Right lobe of liver (tissue), 6 donors: Measurements from ENCODE around the gene TMEM255B. TPM values are rescaled to one million over a fixed set of nuclear protein-coding genes. Genes with fewer than 3 reads are reported as not detected.

Experiments used
- ATAC-seq, 4 donors: fragments of 200-7000 bp; cut with Tn5 transposase; one replicate each; pipeline ENCODE4 v1.9.1; 2020; ENCODE audit warnings: mild to moderate bottlenecking in 4 of 4, moderate library complexity in 4 of 4
- DNase-seq, 3 donors: peaks; one replicate each; pipeline ENCODE4 v3.0.0-alpha.2; 2020
- H3K27ac ChIP-seq, 3 donors: fragments of 200-600 bp; one replicate each; pipeline ENCODE4 v1.8.0; 2022
- H3K27me3 ChIP-seq, 2 donors: fragments of 200-600 bp; one replicate each; pipeline ENCODE4 v1.8.0; 2022
- H3K36me3 ChIP-seq, 4 donors: fragments of 200-600 bp; sonication (generic) in 1 of 4; one replicate each; pipeline versions ENCODE4 v1.5.1 to v1.8.0; 2017 to 2022; ENCODE audit warnings: control low read depth in 1 of 4
- H3K4me1 ChIP-seq, 4 donors: fragments of 200-600 bp; sonication (generic) in 1 of 4; one replicate each; pipeline versions ENCODE4 v1.5.1 to v1.8.0; 2017 to 2022; ENCODE audit warnings: control low read depth in 1 of 4
- H3K4me3 ChIP-seq, 3 donors: fragments of 200-600 bp; one replicate each; pipeline ENCODE4 v1.8.0; 2022
- H3K9me3 ChIP-seq, 4 donors: fragments of 200-600 bp; sonication (generic) in 1 of 4; one replicate each; pipeline versions ENCODE4 v1.5.1 to v1.8.0; 2017 to 2022; ENCODE audit warnings: control low read depth in 1 of 4
- CTCF ChIP-seq, 4 donors: fragments of 200-600 bp in 3 of 4; fragments of 450-650 bp in 1 of 4; IDR thresholded peaks; one replicate each; pipeline versions ENCODE4 v1.5.1 to v1.8.0; 2016 to 2022; ENCODE audit warnings: antibody characterized with exemption in 4 of 4, mild to moderate bottlenecking in 2 of 4
- POLR2A ChIP-seq: fragments of 450-650 bp; IDR thresholded peaks from one replicate; pipeline ENCODE4 v1.6.1; 2017; ENCODE audit warnings: antibody characterized with exemption, mild to moderate bottlenecking
- WGBS: methylation state at CpG from one replicate; pipeline ENCODE4 v1.1.6; 2018; ENCODE audit warnings: low coverage, low lambda C conversion rate; ENCODE audit not compliant: insufficient coverage; ENCODE audit errors: missing lambda C conversion rate; 5-methylcytosine and 5-hydroxymethylcytosine counted together
- intact Hi-C, 2 donors: fragments of 100-400 bp; cut with DNase I; formaldehyde crosslinking; loops; one replicate each; pipeline versions ENCODE4 v1.11.2 to v1.14.1; 2022
- total RNA-seq, 6 experiments: library from RNA; depleted of rRNA in 2 of 6; stranded (reverse); fragments of >200 nt in 2 of 6; fragmentation: NEBNext Ultra II Directional in 3 of 6; extraction: Animal tissue kit (Norgen Biotek cat#: 25700) in 3 of 6; gene quantifications; one replicate each; pipeline versions ENCODE4 v1.1.0 to v1.2.4, GENCODE V29; 2016 to 2023
- donor health status: DM: no; HTN: yes; CAD: no.
- donor health status: DM: no; HTN: no; CAD: no.
- donor health status: DM: no; HTN: no; CAD: no.
- donor health status: DM: no; HTN: yes; CAD: no.
- donor health status: DM: no; HTN: yes; CAD: no.

Gene TMEM255B
- total RNA-seq, 6 experiments from 2014 or later = 2.5 to 10.4 (median 6.2) TPM

GRCh38 chr13:113815151-113816058 is 56.4 kb downstream of the TMEM255B start:
- Histone ChIP-seq H3K4me1 (peaks cover 0 to 2% (median 0%) of the 10 kb centered on the region in 4 donors), H3K36me3 (no peaks in the 10 kb centered on the region), H3K27ac (peak overlapping the region in 1 of 3 donors; percentile 13), H3K9me3 (no peaks in the 10 kb centered on the region), H3K4me3 (peak overlapping the region in 1 of 3 donors; percentile 16), H3K27me3 (no peaks in the 10 kb centered on the region)
- peak in 3 of 4 donors; percentile 11 to 37 (median 32) for ATAC-seq
- DNase-seq = no peak
- no peak for TF ChIP-seq CTCF (IDR thresholded peaks at IDR 0.05)
- intact Hi-C loops = loop anchor here in 1 of 2 donors (10.0 kb wide), 1 partner anchor 89 kb away; no protein-coding TSS in a partner anchor
- 48% methylated on average over 37 of the region's 42 CpGs for WGBS

GRCh38 chr13:113816254-113816929 is 57.4 kb downstream of the TMEM255B start:
- 26% methylated on average over 10 of the region's 25 CpGs for WGBS
- no peak overlapping the region for H3K27ac ChIP-seq
- TF ChIP-seq CTCF (IDR thresholded peaks at IDR 0.05) = no peak
- no peak for TF ChIP-seq POLR2A
- no peaks in the 10 kb centered on the region for H3K9me3 ChIP-seq
- intact Hi-C loops = loop anchor here in 1 of 2 donors (10.0 kb wide), 1 partner anchor 88 kb away; no protein-coding TSS in a partner anchor
- no peak for ATAC-seq
- H3K4me3 ChIP-seq = no peak overlapping the region
- H3K27me3 ChIP-seq = no peaks in the 10 kb centered on the region
- H3K4me1 ChIP-seq = peaks cover 0 to 2% (median 0%) of the 10 kb centered on the region in 4 donors
- H3K36me3 ChIP-seq = no peaks in the 10 kb centered on the region
- no peak for DNase-seq

- no peak overlapping the region for H3K4me3 ChIP-seq
- DNase-seq = peak; percentile 90 to 93 (median 92)
- WGBS = 13% methylated on average over 17 of the region's 24 CpGs
- H3K36me3 ChIP-seq = no peaks in the 10 kb centered on the region
- no peaks in the 10 kb centered on the region for H3K9me3 ChIP-seq
- TF ChIP-seq CTCF (IDR thresholded peaks at IDR 0.05) (peak; percentile 72 to 92 (median 80)), POLR2A (no peak)
- no peak overlapping the region for H3K27ac ChIP-seq
- intact Hi-C loops = loop anchor here in 1 of 2 donors (10.0 kb wide), 1 partner anchor 88 kb away; no protein-coding TSS in a partner anchor
- H3K4me1 ChIP-seq = peaks cover 0 to 2% (median 0%) of the 10 kb centered on the region in 4 donors
- peak; percentile 66 to 79 (median 76) for ATAC-seq
- no peaks in the 10 kb centered on the region for H3K27me3 ChIP-seq
These were observed 58.2 kb downstream of the TMEM255B start for GRCh38 chr13:113816946-113817859.
